Mononuclear cell (primary cell): ENCODE data around the gene PEX5. TPM values are rescaled to one million over a fixed set of nuclear protein-coding genes. Genes with fewer than 3 reads are reported as not detected.
A peak's percentile ranks its signal among the peaks of the same experiment; 100 is the strongest.

Experiments used
- H3K27me3 ChIP-seq: 2 replicates; pipeline ENCODE4 v1.6.0; 2011; ENCODE audit warnings: low read length, control low read depth; ENCODE audit not compliant: insufficient read depth
- H3K4me1 ChIP-seq: 2 replicates; pipeline ENCODE4 v1.5.1; 2011; ENCODE audit warnings: mild to moderate bottlenecking, low read length, control low read depth; ENCODE audit not compliant: insufficient read depth
- H3K4me3 ChIP-seq: 2 replicates; pipeline ENCODE4 v1.5.1; 2011; ENCODE audit warnings: mild to moderate bottlenecking, low read length, moderate library complexity
- H3K9me3 ChIP-seq: 2 replicates; pipeline ENCODE4 v1.5.1; 2011; ENCODE audit warnings: low read depth, mild to moderate bottlenecking, control low read depth, low read length
- total RNA-seq: library from RNA; depleted of rRNA; stranded (reverse); fragments of >200 nt; gene quantifications from one replicate; pipeline ENCODE4 v1.2.3, GENCODE V29; 2012

Gene PEX5
- 11.9 TPM for total RNA-seq

- H3K4me1 ChIP-seq: peaks cover 21% of the 10 kb centered on the region
- H3K9me3 ChIP-seq: no peaks in the 10 kb centered on the region
- H3K4me3 ChIP-seq: peak within 1 kb of the TSS; percentile 94
- no peaks in the 10 kb centered on the region for H3K27me3 ChIP-seq
Observed at GRCh38 chr12:7189398-7190267, at the start of gene PEX5. Gene PEX5, plus strand, starts transcription at chr12:7189686. Its CDS starts 692 bp downstream, at chr12:7190378.

- Histone ChIP-seq H3K4me3 (no peak overlapping the region), H3K4me1 (no peaks in the 10 kb centered on the region), H3K9me3 (no peaks in the 10 kb centered on the region), H3K27me3 (no peaks in the 10 kb centered on the region)
Observed at GRCh38 chr12:7141351-7142005, 48.0 kb upstream of the PEX5 start.

- no peaks in the 10 kb centered on the region for H3K9me3 ChIP-seq
- no peaks in the 10 kb centered on the region for H3K27me3 ChIP-seq
- H3K4me3 ChIP-seq: no peak overlapping the region
- no peaks in the 10 kb centered on the region for H3K4me1 ChIP-seq
Observed at GRCh38 chr12:7142056-7142644, 47.3 kb upstream of the PEX5 start.

- Histone ChIP-seq H3K4me3 (no peak overlapping the region), H3K4me1 (no peaks in the 10 kb centered on the region), H3K9me3 (no peaks in the 10 kb centered on the region), H3K27me3 (no peaks in the 10 kb centered on the region)
Observed at GRCh38 chr12:7142809-7143465, 46.5 kb upstream of the PEX5 start.

- Histone ChIP-seq H3K4me1 (no peaks in the 10 kb centered on the region), H3K27me3 (no peaks in the 10 kb centered on the region), H3K9me3 (no peaks in the 10 kb centered on the region), H3K4me3 (no peak overlapping the region)
Observed at GRCh38 chr12:7143564-7143963, 45.9 kb upstream of the PEX5 start.

- no peak overlapping the region for H3K4me3 ChIP-seq
- no peaks in the 10 kb centered on the region for H3K4me1 ChIP-seq
- H3K9me3 ChIP-seq: no peaks in the 10 kb centered on the region
Observed at GRCh38 chr12:7144414-7145120, 44.9 kb upstream of the PEX5 start.

GRCh38 chr12:7145671-7146070, 43.8 kb upstream of the PEX5 start:
- Histone ChIP-seq H3K4me1 (no peaks in the 10 kb centered on the region), H3K4me3 (no peak overlapping the region), H3K9me3 (no peaks in the 10 kb centered on the region), H3K27me3 (no peaks in the 10 kb centered on the region)

More at GRCh38 chr12:7144414-7145120, 44.9 kb upstream of the PEX5 start:
- H3K27me3 ChIP-seq: no peaks in the 10 kb centered on the region

GRCh38 chr12:7146228-7146627, 43.3 kb upstream of the PEX5 start:
- H3K4me3 ChIP-seq: no peak overlapping the region
- no peaks in the 10 kb centered on the region for H3K9me3 ChIP-seq
- H3K4me1 ChIP-seq: no peaks in the 10 kb centered on the region
- H3K27me3 ChIP-seq: no peaks in the 10 kb centered on the region

- H3K4me1 ChIP-seq: no peaks in the 10 kb centered on the region
- H3K9me3 ChIP-seq: no peaks in the 10 kb centered on the region
- H3K4me3 ChIP-seq: no peak overlapping the region
- H3K27me3 ChIP-seq: no peaks in the 10 kb centered on the region
Observed at GRCh38 chr12:7146906-7147305, 42.6 kb upstream of the PEX5 start.

- H3K4me3 ChIP-seq: no peak overlapping the region
- no peaks in the 10 kb centered on the region for H3K9me3 ChIP-seq
- no peaks in the 10 kb centered on the region for H3K4me1 ChIP-seq
- H3K27me3 ChIP-seq: no peaks in the 10 kb centered on the region
Observed at GRCh38 chr12:7150356-7150755, 39.1 kb upstream of the PEX5 start.

- H3K4me3 ChIP-seq: no peak overlapping the region
- no peaks in the 10 kb centered on the region for H3K27me3 ChIP-seq
- no peaks in the 10 kb centered on the region for H3K9me3 ChIP-seq
- no peaks in the 10 kb centered on the region for H3K4me1 ChIP-seq
Observed at GRCh38 chr12:7150841-7151240, 38.6 kb upstream of the PEX5 start.

- Histone ChIP-seq H3K9me3 (no peaks in the 10 kb centered on the region), H3K27me3 (no peaks in the 10 kb centered on the region), H3K4me3 (no peak overlapping the region), H3K4me1 (no peaks in the 10 kb centered on the region)
Observed at GRCh38 chr12:7151532-7151931, 38.0 kb upstream of the PEX5 start.

- Histone ChIP-seq H3K4me1 (no peaks in the 10 kb centered on the region), H3K9me3 (no peaks in the 10 kb centered on the region), H3K27me3 (no peaks in the 10 kb centered on the region), H3K4me3 (no peak overlapping the region)
Observed at GRCh38 chr12:7152818-7153217, 36.7 kb upstream of the PEX5 start.

GRCh38 chr12:7154042-7154441, 35.4 kb upstream of the PEX5 start:
- Histone ChIP-seq H3K9me3 (no peaks in the 10 kb centered on the region), H3K4me3 (no peak overlapping the region), H3K4me1 (no peaks in the 10 kb centered on the region), H3K27me3 (no peaks in the 10 kb centered on the region)
